ENCODE data around the gene NUP214.
"Not testable (repeated sequence)": the region's sequence is repeated elsewhere in the genome, so short reads cannot be mapped to it uniquely, and the experiment has no call there.

NUP214 gene

GRCh38 chr9:131186622-131187021 is 61.2 kb downstream of the NUP214 start:
- no peak for DNase-seq (ENCODE audit: extremely low spot score)
- CTCF ChIA-PET, result interaction anchor here (1.1 to 1.6 kb wide), 3 partner anchors 9 to 150 kb away, joined by 3 to 6 read pairs (median 3); no protein-coding TSS in a partner anchor
- no peak for TF ChIP-seq CTCF (IDR thresholded peaks at IDR 0.05; ENCODE audit: control extremely low read depth, extremely low read depth, low read depth, missing control alignments)
- POLR2A ChIA-PET, result no interaction called here

DNA sequence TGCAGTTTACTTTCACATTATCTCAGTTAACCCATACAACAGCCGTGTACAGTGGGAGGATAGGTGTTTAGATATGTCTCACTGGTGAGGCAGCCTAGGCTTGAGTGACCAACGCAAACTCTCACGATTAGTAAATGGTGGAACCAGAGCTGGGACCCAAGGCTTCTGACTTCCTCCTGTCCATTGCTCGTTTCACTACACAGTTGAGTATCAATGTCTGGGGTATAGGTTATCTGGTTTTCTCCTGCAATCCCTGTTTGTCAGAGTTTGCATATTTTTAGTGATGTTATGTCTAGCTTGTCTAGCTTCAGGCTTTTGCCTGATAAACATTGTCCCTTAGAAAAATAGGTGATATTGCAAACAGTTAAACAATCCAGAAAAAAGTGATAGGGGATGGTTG is 62.6 kb downstream of the NUP214 start:
- no peak for TF ChIP-seq CTCF (IDR thresholded peaks at IDR 0.05; ENCODE audit: control extremely low read depth, extremely low read depth, low read depth, missing control alignments)
- DNase-seq (ENCODE audit: extremely low spot score), result peak; percentile 37
- ChIA-PET CTCF (interaction anchor here (0.9 to 1.3 kb wide), 3 partner anchors 9 to 11 kb away, joined by 3 to 4 read pairs (median 3); no protein-coding TSS in a partner anchor), POLR2A (no interaction called here)

DNA sequence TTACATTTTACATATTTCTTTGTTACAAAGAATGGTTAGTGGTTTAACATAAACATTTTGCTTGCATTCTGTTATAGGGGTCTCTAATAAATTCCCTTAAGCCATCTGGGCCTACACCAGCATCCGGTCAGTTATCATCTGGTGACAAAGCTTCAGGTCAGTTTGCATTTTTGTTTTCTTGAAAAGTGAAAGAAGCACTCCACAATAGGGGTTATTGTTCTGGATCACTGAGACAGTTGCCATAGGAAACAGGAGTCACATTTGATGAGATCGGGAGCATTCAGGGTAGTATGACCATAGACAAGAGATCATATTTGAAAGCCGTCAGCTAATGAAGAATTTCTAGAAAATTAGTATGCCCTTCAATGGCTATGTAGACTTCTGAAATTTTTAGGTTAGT is 63.6 kb downstream of the NUP214 start:
- CTCF ChIA-PET, result interaction anchor here (0.7 to 1.3 kb wide), 2 partner anchors 10 to 148 kb away, joined by 3 read pairs; no protein-coding TSS in a partner anchor
- DNase-seq (ENCODE audit: extremely low spot score), result no peak
- TF ChIP-seq CTCF (IDR thresholded peaks at IDR 0.05; ENCODE audit: control extremely low read depth, extremely low read depth, low read depth, missing control alignments), result no peak
- POLR2A ChIA-PET, result no interaction called here

DNA sequence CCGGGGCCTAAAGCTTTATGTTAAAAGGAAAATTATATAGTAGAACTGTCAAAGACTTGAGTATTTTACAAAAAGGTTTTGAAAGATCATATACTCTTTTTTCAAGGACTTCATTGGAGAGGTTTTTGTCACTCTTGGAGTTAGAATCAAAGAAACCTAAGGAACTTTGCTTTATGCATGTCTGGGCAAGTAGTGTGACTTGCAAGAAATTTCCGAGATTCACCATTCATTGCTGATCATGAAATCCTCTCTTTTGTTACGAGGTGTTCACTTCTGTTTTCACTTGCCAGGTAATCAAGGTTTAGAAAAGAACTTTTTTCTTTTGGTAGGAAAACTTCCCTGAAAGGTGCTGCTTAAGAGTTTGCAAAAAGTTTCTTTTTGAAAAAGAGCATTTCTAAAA is 64.8 kb downstream of the NUP214 start:
- ChIA-PET POLR2A (no interaction called here), CTCF (interaction anchor here (1.6 to 2.8 kb wide), 2 partner anchors 146 to 160 kb away, joined by 3 to 10 read pairs; no protein-coding TSS in a partner anchor)
- no peak for DNase-seq (ENCODE audit: extremely low spot score)
- no peak for TF ChIP-seq CTCF (IDR thresholded peaks at IDR 0.05; ENCODE audit: control extremely low read depth, extremely low read depth, low read depth, missing control alignments)

GRCh38 chr9:131191032-131191431 is 65.6 kb downstream of the NUP214 start:
- DNase-seq (ENCODE audit: extremely low spot score); POLR2A ChIA-PET: not testable (repeated sequence)
- CTCF ChIA-PET, result interaction anchor here (1.6 to 2.8 kb wide), 2 partner anchors 146 to 159 kb away, joined by 3 to 10 read pairs; no protein-coding TSS in a partner anchor

- ChIA-PET CTCF (interaction anchor here (1.6 to 2.8 kb wide), 2 partner anchors 145 to 158 kb away, joined by 3 to 10 read pairs; no protein-coding TSS in a partner anchor), POLR2A (no interaction called here)
Measured at GRCh38 chr9:131191857-131192256, 66.5 kb downstream of the NUP214 start.

More at GRCh38 chr9:131191857-131192256, 66.5 kb downstream of the NUP214 start:
- no peak for TF ChIP-seq CTCF (IDR thresholded peaks at IDR 0.05; ENCODE audit: control extremely low read depth, extremely low read depth, low read depth, missing control alignments)
- DNase-seq (ENCODE audit: extremely low spot score), result no peak

All from GM10248 (cell line).